ENCODE measurements around the gene HBEGF. TPM values are rescaled to one million over a fixed set of nuclear protein-coding genes. Genes with fewer than 3 reads are reported as not detected.

HBEGF gene
- total RNA-seq, 2 donors from 2014 or later, result 32.2 to 60.7 TPM

DNA sequence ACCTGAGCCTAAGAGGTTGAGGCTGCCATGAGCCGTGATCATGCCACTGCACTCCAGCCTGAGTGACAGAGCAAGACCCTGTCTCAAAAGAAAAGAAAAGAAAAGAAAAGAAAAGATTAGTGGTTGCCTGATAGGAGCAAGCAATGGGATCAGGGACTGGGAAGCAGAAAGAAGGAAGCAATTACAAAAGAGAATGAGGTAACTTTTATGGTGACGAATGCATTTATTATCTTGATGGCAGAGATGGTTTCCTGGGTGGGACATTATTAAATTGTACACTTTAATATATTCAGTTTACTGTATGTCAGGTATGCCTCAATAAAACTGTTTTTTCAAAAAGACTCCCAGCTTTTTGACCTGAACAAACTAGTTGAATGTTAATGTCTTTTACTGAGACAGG lies 36.0 kb downstream of the HBEGF start:
- TF ChIP-seq, protein P1, sequence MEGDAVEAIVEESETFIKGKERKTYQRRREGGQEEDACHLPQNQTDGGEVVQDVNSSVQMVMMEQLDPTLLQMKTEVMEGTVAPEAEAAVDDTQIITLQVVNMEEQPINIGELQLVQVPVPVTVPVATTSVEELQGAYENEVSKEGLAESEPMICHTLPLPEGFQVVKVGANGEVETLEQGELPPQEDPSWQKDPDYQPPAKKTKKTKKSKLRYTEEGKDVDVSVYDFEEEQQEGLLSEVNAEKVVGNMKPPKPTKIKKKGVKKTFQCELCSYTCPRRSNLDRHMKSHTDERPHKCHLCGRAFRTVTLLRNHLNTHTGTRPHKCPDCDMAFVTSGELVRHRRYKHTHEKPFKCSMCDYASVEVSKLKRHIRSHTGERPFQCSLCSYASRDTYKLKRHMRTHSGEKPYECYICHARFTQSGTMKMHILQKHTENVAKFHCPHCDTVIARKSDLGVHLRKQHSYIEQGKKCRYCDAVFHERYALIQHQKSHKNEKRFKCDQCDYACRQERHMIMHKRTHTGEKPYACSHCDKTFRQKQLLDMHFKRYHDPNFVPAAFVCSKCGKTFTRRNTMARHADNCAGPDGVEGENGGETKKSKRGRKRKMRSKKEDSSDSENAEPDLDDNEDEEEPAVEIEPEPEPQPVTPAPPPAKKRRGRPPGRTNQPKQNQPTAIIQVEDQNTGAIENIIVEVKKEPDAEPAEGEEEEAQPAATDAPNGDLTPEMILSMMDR (IDR thresholded peaks at IDR 0.05), result no peak
- peak overlapping the region; percentile 52 to 63 for H3K27ac ChIP-seq
- no peaks in the 10 kb centered on the region for H3K9me3 ChIP-seq
- no peaks in the 10 kb centered on the region for H3K36me3 ChIP-seq
- H3K4me3 ChIP-seq, result no peak overlapping the region
- no peak for DNase-seq (ENCODE audit: low spot score)
- H3K4me1 ChIP-seq, result peaks cover 0 to 31% of the 10 kb centered on the region in 2 donors
- no peaks in the 10 kb centered on the region for H3K27me3 ChIP-seq

DNA sequence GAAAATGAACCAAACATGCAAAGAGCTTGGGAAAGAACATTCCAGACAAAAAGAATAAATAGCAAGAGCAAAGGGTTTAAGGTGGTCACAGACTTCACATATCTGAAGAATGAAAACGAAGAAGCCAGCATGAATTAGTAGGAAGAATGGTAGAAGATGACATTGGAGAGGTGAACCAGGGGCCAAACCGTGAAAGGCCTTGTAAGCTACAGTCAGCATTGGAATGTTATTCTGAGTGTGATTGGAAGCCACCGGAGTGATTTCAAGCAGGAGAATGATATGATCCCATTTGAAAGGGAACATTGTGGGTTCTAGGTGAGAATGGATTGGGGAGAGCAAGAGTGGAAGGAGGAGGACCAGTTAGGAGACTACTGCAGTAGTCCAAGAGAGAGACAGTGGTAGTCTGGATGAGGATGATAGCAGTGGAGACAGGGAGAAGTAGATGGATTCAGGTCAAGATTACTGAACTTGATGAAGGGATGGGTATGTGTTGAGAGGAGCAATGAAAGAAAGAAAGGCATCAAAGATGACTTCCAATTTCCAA lies 36.6 kb downstream of the HBEGF start:
- Histone ChIP-seq H3K36me3 (no peaks in the 10 kb centered on the region), H3K9me3 (no peaks in the 10 kb centered on the region), H3K27me3 (no peaks in the 10 kb centered on the region), H3K27ac (no peak overlapping the region), H3K4me3 (no peak overlapping the region), H3K4me1 (peaks cover 0 to 31% of the 10 kb centered on the region in 2 donors)
- TF ChIP-seq, protein P1 (IDR thresholded peaks at IDR 0.05), result no peak
- no peak for DNase-seq (ENCODE audit: low spot score)

DNA sequence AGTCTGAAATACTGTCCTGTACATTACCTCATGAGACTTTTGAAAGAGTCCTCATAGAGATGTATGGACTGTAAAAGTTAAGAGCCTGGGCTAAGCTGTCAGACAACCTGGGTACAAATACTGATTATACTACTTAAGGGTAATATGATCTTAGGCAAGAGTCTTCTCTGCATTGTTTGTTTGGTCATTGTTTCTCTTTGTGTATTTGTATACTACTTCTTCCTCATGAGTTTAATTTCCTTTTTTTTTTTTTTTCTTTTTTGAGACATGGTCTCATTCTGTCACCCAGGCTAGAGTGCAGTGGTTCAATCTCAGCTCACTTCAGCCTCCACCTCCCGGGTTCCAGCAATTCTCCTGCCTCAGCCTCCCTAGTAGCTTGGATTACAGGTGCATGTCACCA lies 40.9 kb downstream of the HBEGF start:
- H3K4me1 ChIP-seq, result peaks cover 0 to 26% of the 10 kb centered on the region in 2 donors
- no peak overlapping the region for H3K27ac ChIP-seq
- no peak overlapping the region for H3K4me3 ChIP-seq
- no peaks in the 10 kb centered on the region for H3K27me3 ChIP-seq
- DNase-seq (ENCODE audit: low spot score), result no peak
- TF ChIP-seq, protein P1 (IDR thresholded peaks at IDR 0.05), result no peak
- H3K9me3 ChIP-seq, result no peaks in the 10 kb centered on the region
- H3K36me3 ChIP-seq, result no peaks in the 10 kb centered on the region

DNA sequence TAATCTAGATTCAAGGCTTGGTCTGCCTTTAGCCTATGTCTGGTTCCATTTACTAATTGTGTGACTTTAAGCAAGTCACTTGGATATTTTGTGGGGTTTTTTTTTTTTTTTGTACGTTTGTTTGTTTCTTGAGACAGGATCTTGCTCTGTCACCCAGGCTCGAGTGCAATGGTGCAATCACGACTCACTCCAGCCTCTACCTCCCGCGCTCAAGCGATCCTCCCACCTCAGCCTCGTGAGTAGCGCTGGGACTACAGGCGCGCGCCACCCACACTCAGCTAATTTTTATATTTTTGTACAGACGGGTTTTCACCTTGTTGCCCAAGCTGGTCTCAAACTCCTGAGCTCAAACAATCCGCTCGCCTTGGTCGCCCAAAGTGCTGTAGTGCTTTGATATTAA lies 42.4 kb downstream of the HBEGF start:
- Histone ChIP-seq H3K9me3 (no peaks in the 10 kb centered on the region), H3K27me3 (no peaks in the 10 kb centered on the region), H3K36me3 (peaks cover 9% of the 10 kb centered on the region), H3K4me1 (peaks cover 0 to 24% of the 10 kb centered on the region in 2 donors), H3K4me3 (no peak overlapping the region), H3K27ac (no peak overlapping the region)
- DNase-seq (ENCODE audit: low spot score), result no peak
- TF ChIP-seq, protein P1 (IDR thresholded peaks at IDR 0.05), result no peak

GRCh38 chr5:140302786-140303639 lies 43.4 kb downstream of the HBEGF start, which contains the start of gene PFDN1:
TSS of gene PFDN1 (minus strand) at chr5:140303101. CDS start at chr5:140303073, 28 bp downstream.
- H3K4me1 ChIP-seq, result peaks cover 0 to 33% of the 10 kb centered on the region in 2 donors
- peak; percentile 97 for DNase-seq (ENCODE audit: low spot score)

More at GRCh38 chr5:140302786-140303639, 43.4 kb downstream of the HBEGF start, which contains the start of gene PFDN1:
- TF ChIP-seq, protein P1 (IDR thresholded peaks at IDR 0.05), result no peak
- Histone ChIP-seq H3K4me3 (peak within 1 kb of the TSS; percentile 82 to 87), H3K27ac (peak within 1 kb of the TSS; percentile 87 to 93), H3K27me3 (no peaks in the 10 kb centered on the region), H3K9me3 (no peaks in the 10 kb centered on the region), H3K36me3 (peaks cover 9% of the 10 kb centered on the region)
